T-helper 2 cell treated with Interferon-gamma antibody and Interleukin-4, amounts not matched to agents 5 μg/mL and 100 μg/mL, for 36 hours (primary cell): ENCODE data around the gene AIFM2.
"Not testable (repeated sequence)": the region's sequence is repeated elsewhere in the genome, so short reads cannot be mapped to it uniquely, and the experiment has no call there.

Experiments used
- DNase-seq: peaks from one replicate; pipeline ENCODE4 v3.0.0; 2021; ENCODE audit warnings: low spot score
- H3K27ac Mint-ChIP-seq: one replicate; pipeline ENCODE4 v1.8.0; 2021; ENCODE audit warnings: mild to moderate bottlenecking, mixed read lengths
- H3K27me3 Mint-ChIP-seq: one replicate; pipeline ENCODE4 v1.8.0; 2021; ENCODE audit warnings: low read depth, mixed read lengths
- H3K36me3 Mint-ChIP-seq: one replicate; pipeline ENCODE4 v1.8.0; 2021; ENCODE audit warnings: low read depth, mixed read lengths
- H3K4me1 Mint-ChIP-seq: one replicate; pipeline ENCODE4 v1.8.0; 2021; ENCODE audit warnings: low read depth, mixed read lengths
- H3K4me3 Mint-ChIP-seq: one replicate; pipeline ENCODE4 v1.8.0; 2022; ENCODE audit warnings: mild to moderate bottlenecking, moderate library complexity, mixed read lengths
- H3K9me3 Mint-ChIP-seq: one replicate; pipeline ENCODE4 v1.8.0; 2021; ENCODE audit warnings: mixed read lengths

The AIFM2 gene

DNA sequence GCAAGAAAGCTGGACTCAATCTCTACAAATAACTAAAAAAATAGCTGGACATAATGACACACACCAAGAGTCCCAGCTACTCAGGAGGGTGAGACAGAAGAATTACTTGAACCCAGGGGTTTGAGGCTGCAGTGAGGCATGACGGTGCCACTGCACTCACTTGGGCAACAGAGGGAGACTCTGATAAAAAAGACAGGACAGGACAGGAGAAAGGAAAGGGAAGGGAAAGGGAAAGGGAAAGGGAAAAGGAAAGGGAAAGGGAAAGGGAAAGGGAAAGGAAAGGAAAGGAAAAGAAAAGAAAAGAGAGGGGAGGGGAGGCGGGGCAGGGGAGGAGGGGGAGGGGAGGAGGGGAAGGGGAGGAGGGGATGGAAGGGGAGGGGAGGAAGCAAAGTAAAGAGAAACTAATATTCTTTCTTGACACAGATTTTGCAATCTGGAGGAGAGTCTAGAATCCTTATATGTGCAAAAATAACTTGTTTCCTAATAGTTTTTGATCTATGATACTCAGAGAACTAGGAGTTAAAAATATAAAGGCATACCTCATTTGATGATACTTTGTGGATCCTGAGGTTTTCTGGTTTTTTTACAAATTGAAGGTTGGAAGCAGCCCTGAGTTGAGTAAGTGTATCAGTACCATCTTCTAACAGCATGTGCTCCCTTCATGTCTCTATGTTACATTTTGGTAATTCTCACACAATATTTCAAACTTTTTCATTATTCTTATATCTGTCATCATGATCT is 29.7 kb upstream of the AIFM2 start:
- Mint-ChIP-seq H3K36me3 (peaks cover 66% of the 10 kb centered on the region), H3K4me3 (peak overlapping the region; percentile 72), H3K27ac (peak overlapping the region; percentile 90), H3K27me3 (no peaks in the 10 kb centered on the region), H3K4me1 (peaks cover 60% of the 10 kb centered on the region), H3K9me3 (no peaks in the 10 kb centered on the region)
- no peak for DNase-seq

DNA sequence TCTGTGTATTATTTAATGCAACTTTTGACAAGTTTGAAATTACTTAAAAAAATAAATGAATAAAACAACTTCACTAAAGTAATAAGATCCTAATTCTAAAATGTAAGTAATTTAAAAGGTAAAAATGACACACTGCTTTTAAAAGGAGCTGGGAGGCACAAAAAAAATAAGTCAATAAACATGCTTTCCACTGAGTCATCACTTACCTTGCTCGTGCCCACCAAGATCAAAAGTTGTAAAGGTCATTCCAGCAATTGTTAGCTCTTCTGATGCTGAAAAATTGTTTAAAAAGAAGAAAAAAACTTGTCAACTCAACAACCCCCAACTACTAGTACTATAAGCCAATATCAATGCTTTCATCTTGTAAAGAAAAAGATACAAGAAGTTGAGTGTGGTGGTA is 28.2 kb upstream of the AIFM2 start:
- Mint-ChIP-seq H3K36me3 (peaks cover 67% of the 10 kb centered on the region), H3K27me3 (no peaks in the 10 kb centered on the region), H3K9me3 (no peaks in the 10 kb centered on the region), H3K27ac (no peak overlapping the region), H3K4me3 (no peak overlapping the region), H3K4me1 (peaks cover 56% of the 10 kb centered on the region)
- no peak for DNase-seq

DNA sequence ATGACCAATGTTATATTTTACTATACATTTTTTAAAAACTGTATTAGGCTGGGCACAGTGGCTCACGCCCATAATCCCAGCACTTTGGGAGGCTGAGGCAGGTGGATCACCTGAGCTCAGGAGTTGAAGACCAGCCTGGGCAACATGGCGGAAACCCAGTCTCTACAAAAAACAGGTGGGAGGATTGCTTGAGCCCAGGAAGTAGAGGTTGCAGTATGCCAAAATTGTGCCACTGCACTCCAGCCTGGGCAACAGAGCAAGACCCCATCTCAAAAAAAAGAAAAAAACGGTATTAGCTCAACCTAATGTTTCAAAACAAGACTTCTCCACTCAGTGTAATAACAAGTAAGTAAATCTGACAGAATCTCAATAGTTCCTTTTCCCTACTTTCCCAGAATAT is 26.7 kb upstream of the AIFM2 start:
- H3K4me3 Mint-ChIP-seq, H3K27ac Mint-ChIP-seq, DNase-seq, H3K27me3 Mint-ChIP-seq, H3K9me3 Mint-ChIP-seq: not testable (repeated sequence)
- H3K4me1 Mint-ChIP-seq: peaks cover 47% of the 10 kb centered on the region
- H3K36me3 Mint-ChIP-seq: peaks cover 70% of the 10 kb centered on the region

DNA sequence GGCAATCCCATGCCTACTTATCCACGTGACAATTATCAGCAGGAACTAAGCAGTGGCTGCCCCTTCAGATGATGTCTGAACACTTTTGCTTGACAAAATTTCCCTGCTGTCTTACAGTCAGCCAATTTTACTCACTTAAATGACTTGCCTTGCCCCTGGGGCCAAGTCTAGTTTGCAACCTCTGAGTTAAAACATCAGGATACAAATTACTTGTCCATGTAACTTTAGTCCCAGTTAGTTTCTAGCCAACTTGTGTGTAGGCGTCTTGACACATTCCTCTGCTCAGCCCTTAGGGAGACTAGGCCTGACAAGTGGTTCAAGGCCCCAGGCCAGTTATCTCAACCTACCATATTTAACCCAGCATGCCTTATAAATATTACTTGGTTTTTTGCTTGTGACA is 25.5 kb upstream of the AIFM2 start:
- H3K27ac Mint-ChIP-seq: no peak overlapping the region
- H3K4me1 Mint-ChIP-seq: peaks cover 34% of the 10 kb centered on the region
- H3K27me3 Mint-ChIP-seq: no peaks in the 10 kb centered on the region
- peaks cover 69% of the 10 kb centered on the region for H3K36me3 Mint-ChIP-seq
- no peaks in the 10 kb centered on the region for H3K9me3 Mint-ChIP-seq
- no peak for DNase-seq
- H3K4me3 Mint-ChIP-seq: no peak overlapping the region

DNA sequence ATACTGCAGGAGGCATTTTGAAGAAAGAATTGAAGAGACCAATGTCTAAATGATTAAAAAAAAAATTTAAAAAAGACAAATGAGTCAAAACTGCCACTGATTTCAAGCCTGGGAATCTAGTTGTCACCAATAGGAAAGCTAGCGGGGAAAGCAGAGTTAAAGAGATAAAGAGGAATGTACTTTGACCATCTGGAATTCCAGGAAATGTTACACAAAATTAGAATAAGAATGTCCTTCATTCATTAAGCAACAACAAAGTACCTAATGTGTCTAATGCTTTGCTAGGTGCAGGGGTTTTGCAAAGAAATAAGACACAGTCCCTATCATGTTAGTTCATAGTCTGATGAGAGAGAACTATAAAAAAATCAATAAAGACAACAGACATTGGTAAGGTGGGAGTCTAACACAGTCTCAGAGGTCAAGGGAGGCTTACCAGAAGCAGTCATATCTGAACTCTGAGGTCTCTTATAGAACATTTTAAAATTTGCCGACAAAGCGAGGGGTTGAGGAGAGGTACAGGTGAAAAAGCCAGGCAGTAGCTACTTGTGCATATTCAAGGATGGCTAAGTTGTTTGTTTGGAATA is 22.7 kb upstream of the AIFM2 start:
- Mint-ChIP-seq H3K4me1 (peaks cover 11% of the 10 kb centered on the region), H3K27ac (no peak overlapping the region)
- DNase-seq: no peak

DNA sequence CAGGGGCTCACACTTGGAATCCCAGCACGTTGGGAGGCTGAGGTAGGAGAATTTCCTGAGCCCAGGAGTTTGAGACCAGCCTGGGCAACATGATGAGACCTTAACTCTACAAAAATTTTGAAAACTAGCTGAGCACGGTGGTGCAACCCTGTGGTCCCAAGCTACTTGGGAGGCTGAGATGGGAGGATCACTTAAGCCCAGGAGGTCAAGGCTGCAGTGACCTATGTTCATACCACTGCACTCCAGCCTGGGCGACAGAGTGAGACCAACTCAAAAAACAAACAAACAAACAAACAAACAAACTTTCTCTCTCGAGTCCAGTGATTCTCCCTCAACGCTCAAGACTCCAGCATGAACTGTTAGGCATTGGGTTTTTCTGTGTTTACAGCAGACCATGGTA is 15.9 kb upstream of the AIFM2 start:
- Mint-ChIP-seq H3K4me3 (no peak overlapping the region), H3K27ac (no peak overlapping the region), H3K36me3 (peaks cover 40% of the 10 kb centered on the region)

More for the DNA sequence above, 22.7 kb upstream of the AIFM2 start:
- Mint-ChIP-seq H3K9me3 (no peaks in the 10 kb centered on the region), H3K27me3 (no peaks in the 10 kb centered on the region), H3K4me3 (no peak overlapping the region), H3K36me3 (peaks cover 75% of the 10 kb centered on the region)

DNA sequence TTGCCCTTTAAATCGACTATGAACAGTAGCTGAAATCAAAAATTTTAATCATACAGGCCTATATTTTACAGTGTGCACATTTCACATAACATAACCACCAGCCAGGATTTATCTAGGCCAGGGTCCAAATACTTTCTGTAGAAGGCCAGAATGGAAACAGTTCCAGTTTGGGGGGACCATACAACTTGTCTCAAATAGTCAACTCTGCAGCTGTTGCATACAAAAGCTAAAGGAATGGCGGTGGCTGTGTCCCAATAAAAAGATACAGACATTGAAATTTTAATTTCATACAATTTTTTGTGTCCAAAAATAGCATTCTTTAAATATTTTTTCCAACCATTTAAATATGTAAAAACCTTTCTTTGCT is 14.6 kb upstream of the AIFM2 start:
- Mint-ChIP-seq H3K27ac (peak overlapping the region; percentile 91), H3K9me3 (no peaks in the 10 kb centered on the region), H3K36me3 (peaks cover 32% of the 10 kb centered on the region), H3K27me3 (no peaks in the 10 kb centered on the region), H3K4me1 (peaks cover 15% of the 10 kb centered on the region), H3K4me3 (peak overlapping the region; percentile 83)
- DNase-seq: no peak

More for the DNA sequence above, 15.9 kb upstream of the AIFM2 start:
- Mint-ChIP-seq H3K9me3 (no peaks in the 10 kb centered on the region), H3K4me1 (peaks cover 15% of the 10 kb centered on the region), H3K27me3 (no peaks in the 10 kb centered on the region)
- DNase-seq: no peak

DNA sequence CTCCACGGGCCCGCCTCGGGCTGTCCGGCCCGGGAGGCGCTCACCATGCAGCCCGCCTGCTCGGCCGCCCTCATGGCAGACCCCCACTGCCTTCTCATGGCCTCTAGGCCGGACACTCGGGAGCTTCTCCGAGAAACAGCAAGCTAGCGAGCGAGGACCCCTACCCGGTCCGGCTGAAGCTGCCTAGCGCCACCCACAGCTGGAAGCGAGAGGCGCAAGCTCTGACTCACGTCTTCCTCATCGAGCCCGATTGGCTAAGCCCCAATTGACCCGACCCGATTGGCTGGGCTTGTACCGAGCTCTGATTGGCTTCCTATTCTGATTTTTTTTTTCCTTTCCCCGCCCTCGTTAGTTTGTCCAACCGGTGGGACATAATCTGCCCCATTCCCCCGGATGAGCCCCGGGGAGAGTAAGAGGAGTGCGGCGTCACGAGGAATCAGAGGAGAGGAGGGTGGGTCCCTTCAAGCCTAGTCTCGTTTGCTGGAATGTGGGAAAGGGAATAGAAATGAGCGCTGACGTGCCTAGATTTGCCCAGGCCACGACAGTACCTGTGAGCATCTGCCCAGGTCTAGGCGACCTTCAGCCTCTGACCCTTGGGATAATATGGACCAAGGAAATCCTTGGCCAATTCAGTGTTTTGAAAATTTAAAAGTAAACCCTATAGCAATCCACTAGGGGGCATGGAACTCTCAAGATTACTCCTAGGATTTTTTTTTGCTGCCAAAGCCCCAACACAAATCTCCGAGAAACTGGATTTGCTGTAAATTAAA is 14.0 kb upstream of the AIFM2 start, which contains the start of gene TYSND1:
Gene TYSND1 (minus strand): TSS at position 212 of the 770 bp plus-strand sequence. CDS start 114 bp downstream, at position 98.
- peaks cover 15% of the 10 kb centered on the region for H3K4me1 Mint-ChIP-seq

DNA sequence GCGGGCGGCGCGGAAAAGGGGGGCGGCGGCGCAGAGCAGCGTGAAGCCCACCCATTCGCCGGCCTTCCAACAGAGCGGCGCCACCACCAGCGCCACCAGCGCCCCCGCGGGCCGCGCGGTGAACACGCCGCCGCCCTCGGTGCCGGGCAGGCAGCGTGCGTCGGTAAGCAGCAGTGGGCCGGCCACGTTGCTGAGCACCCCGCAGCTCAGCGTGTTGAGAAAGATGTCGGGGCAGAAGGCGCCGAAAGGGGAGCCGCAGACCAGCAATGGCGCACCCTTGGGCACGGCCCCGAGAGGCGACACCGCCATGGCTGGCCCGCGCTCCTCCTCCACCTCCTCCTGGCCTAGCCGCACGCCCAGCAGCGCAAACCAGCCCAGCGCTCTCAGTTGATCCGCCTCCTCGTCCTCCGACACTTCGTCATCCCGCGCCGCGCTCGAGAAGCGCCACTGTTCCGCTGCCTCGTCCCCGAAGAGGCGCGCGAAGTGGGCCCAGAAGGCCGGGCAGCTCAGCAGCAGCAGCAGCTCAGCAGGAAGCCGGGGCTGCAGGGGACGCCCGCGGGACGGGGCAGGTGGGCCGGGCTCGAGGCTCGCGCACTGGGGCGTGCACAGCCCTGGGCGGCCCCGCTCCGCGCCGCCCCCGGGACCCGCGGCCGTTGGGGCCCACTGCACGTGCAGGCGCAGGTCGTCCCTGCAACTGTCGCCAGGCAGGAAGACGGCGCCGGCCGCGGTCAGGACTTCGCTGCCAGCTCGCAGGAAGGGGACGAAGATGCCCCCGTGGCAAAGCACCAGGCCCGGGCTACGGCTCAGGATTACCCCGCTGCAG is 13.3 kb upstream of the AIFM2 start:
- Mint-ChIP-seq H3K27ac (peak overlapping the region; percentile 97), H3K27me3 (no peaks in the 10 kb centered on the region), H3K9me3 (no peaks in the 10 kb centered on the region), H3K4me1 (peaks cover 15% of the 10 kb centered on the region), H3K36me3 (peaks cover 18% of the 10 kb centered on the region), H3K4me3 (peak overlapping the region; percentile 90)
- DNase-seq: peak; percentile 72

More for the DNA sequence above, 14.0 kb upstream of the AIFM2 start, which contains the start of gene TYSND1:
- peak within 1 kb of the TSS; percentile 97 for H3K27ac Mint-ChIP-seq
- H3K27me3 Mint-ChIP-seq: no peaks in the 10 kb centered on the region
- H3K36me3 Mint-ChIP-seq: peaks cover 26% of the 10 kb centered on the region
- peak; percentile 92 for DNase-seq
- no peaks in the 10 kb centered on the region for H3K9me3 Mint-ChIP-seq
- H3K4me3 Mint-ChIP-seq: peak within 1 kb of the TSS; percentile 90

DNA sequence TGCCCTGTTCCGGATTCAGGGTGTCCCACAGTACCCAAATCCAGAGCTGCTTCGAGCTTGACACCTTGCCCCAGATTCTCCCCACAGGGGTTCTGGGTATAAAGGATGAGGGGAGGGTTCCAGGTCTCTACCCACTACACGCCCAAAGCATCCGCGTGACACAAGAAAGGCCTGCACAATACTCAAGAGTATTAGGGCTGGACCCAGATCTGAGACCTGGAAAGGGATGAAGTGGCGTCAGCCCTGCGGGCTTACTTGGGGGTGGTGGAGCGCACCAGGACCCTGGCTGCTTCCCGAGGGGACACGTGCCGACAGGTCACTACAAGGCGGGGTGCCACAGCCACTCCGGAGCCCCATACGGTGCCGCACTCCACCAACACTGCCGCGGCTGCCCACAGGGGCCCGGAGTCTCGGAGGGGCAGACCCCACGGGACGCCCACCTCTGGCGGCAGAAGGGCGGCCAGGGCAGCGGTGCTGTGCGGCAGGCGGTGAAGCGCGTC is 12.6 kb upstream of the AIFM2 start:
- H3K27ac Mint-ChIP-seq: peak overlapping the region; percentile 81
- DNase-seq: no peak
- peaks cover 16% of the 10 kb centered on the region for H3K36me3 Mint-ChIP-seq
- H3K9me3 Mint-ChIP-seq: no peaks in the 10 kb centered on the region
- H3K4me3 Mint-ChIP-seq: peak overlapping the region; percentile 79
- H3K27me3 Mint-ChIP-seq: no peaks in the 10 kb centered on the region
- H3K4me1 Mint-ChIP-seq: peaks cover 15% of the 10 kb centered on the region

DNA sequence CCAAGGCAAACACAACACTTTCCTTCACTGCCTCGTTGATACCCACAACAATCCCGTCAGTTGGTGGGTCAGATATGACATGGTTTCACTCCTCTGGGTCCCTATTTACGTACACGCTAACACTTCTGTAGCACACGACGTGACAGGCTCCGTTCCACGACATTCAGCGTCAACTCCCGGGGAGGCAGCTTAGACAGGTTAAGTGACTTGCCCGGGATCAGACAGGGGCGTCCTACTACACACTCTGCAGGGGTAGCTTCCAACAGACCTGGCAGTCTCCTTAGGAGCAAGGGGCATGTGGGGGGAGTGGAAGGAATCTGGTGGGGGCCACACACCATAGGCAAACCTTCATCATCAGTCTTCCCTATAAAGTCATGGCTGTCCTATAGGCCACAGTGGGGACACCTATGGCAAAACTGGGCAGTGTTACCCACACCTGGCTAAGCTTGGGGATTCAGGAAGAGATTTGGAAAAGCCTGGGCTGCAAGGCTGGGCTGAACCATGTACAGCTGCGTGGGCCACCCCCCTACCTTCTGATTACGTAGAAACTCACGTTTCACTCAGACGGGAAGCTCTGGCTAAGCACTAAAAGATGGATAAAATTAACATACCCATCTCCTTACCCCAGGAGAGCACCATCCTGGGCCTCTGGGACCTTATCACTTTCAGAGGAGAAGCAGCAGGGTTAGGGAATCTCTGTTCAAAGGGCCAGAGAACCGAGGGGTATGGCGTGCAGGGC is 11.9 kb upstream of the AIFM2 start:
- H3K4me1 Mint-ChIP-seq: peaks cover 15% of the 10 kb centered on the region
- H3K36me3 Mint-ChIP-seq: peaks cover 9% of the 10 kb centered on the region
- DNase-seq: no peak
- peak overlapping the region; percentile 79 for H3K4me3 Mint-ChIP-seq
- no peaks in the 10 kb centered on the region for H3K27me3 Mint-ChIP-seq
- peak overlapping the region; percentile 81 for H3K27ac Mint-ChIP-seq
- H3K9me3 Mint-ChIP-seq: no peaks in the 10 kb centered on the region

DNA sequence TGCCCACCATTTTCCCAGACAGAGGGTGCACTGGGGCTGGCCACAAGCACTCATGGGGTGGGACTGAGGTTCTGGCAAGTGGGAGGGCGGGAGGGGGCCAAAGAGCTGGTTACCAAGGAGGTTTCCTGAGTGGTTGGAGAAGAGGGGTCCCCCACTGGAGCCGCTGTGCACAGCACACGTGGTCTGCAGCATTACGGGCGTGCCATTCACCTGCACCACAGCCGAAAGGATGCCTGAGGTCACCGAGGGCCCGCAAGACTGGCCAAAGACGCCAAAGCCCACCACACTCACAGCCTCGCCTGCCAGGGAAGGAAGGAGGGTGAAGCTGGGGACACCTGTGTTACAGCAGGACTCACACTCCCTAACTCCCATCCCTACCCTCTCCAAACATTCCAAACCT is 9.9 kb upstream of the AIFM2 start:
- no peak overlapping the region for H3K4me3 Mint-ChIP-seq
- peaks cover 7% of the 10 kb centered on the region for H3K36me3 Mint-ChIP-seq
- DNase-seq: no peak
- no peak overlapping the region for H3K27ac Mint-ChIP-seq
- peaks cover 14% of the 10 kb centered on the region for H3K4me1 Mint-ChIP-seq
- H3K9me3 Mint-ChIP-seq: no peaks in the 10 kb centered on the region
- H3K27me3 Mint-ChIP-seq: no peaks in the 10 kb centered on the region

DNA sequence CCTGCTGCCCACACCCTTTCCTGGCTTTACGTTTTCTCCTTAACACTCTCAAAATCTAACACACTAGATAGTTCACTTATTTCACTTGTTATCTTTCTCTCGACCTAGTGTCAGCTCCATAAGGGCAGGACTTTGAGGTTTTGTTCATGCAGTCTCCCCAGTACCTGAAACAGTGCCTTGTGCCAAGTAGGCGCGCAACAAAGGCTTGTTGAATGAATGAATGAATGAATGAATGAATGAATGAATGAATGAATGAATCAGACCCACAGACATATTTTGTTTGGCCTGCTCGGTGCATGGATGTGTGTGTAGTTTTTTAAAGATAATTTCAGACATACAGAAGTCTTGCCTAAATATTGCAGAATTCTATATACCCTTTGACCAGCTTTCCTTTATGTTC is 7.7 kb upstream of the AIFM2 start:
- Mint-ChIP-seq H3K27me3 (no peaks in the 10 kb centered on the region), H3K4me3 (no peak overlapping the region), H3K36me3 (peaks cover 7% of the 10 kb centered on the region), H3K27ac (no peak overlapping the region), H3K4me1 (peaks cover 12% of the 10 kb centered on the region), H3K9me3 (no peaks in the 10 kb centered on the region)
- no peak for DNase-seq
